ENCODE results near the gene RREB1.

DNA sequence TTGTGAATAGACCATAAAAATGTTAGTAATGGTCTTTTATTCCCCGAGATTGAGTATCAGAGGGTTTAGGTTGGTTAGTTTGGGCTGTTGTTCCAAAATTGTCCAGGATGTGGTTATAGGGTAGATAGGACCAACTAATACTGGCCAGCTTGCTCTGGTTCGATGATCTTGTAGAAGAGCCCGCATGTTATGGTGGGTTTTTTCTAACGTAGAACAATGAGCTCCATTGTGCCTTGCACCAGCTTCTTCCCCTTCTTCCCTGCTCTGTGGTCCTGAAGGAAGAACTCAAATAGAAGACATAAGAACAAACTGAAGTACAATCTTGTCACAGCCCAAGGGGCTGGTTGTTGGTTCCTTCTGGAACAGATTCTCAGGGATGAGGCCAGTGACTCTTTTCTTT lies 70.5 kb downstream of the RREB1 start:
- TF ChIP-seq, protein P1, sequence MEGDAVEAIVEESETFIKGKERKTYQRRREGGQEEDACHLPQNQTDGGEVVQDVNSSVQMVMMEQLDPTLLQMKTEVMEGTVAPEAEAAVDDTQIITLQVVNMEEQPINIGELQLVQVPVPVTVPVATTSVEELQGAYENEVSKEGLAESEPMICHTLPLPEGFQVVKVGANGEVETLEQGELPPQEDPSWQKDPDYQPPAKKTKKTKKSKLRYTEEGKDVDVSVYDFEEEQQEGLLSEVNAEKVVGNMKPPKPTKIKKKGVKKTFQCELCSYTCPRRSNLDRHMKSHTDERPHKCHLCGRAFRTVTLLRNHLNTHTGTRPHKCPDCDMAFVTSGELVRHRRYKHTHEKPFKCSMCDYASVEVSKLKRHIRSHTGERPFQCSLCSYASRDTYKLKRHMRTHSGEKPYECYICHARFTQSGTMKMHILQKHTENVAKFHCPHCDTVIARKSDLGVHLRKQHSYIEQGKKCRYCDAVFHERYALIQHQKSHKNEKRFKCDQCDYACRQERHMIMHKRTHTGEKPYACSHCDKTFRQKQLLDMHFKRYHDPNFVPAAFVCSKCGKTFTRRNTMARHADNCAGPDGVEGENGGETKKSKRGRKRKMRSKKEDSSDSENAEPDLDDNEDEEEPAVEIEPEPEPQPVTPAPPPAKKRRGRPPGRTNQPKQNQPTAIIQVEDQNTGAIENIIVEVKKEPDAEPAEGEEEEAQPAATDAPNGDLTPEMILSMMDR (IDR thresholded peaks at IDR 0.05; ENCODE audit: poor library complexity, severe bottlenecking) = no peak
- TF ChIP-seq EZH2 (IDR thresholded peaks at IDR 0.05; ENCODE audit: borderline replicate concordance, insufficient read depth, low read length, poor library complexity, severe bottlenecking) (no peak), EP300 (conservative IDR thresholded peaks at IDR 0.05; ENCODE audit: poor library complexity, severe bottlenecking) (no peak), MXI1 (conservative IDR thresholded peaks at IDR 0.05; ENCODE audit: poor library complexity, severe bottlenecking) (no peak), POLR2AphosphoS5 (IDR thresholded peaks at IDR 0.05) (no peak), TAF1 (IDR thresholded peaks at IDR 0.05; ENCODE audit: low read depth) (no peak)
- TF ChIP-seq, protein P2, sequence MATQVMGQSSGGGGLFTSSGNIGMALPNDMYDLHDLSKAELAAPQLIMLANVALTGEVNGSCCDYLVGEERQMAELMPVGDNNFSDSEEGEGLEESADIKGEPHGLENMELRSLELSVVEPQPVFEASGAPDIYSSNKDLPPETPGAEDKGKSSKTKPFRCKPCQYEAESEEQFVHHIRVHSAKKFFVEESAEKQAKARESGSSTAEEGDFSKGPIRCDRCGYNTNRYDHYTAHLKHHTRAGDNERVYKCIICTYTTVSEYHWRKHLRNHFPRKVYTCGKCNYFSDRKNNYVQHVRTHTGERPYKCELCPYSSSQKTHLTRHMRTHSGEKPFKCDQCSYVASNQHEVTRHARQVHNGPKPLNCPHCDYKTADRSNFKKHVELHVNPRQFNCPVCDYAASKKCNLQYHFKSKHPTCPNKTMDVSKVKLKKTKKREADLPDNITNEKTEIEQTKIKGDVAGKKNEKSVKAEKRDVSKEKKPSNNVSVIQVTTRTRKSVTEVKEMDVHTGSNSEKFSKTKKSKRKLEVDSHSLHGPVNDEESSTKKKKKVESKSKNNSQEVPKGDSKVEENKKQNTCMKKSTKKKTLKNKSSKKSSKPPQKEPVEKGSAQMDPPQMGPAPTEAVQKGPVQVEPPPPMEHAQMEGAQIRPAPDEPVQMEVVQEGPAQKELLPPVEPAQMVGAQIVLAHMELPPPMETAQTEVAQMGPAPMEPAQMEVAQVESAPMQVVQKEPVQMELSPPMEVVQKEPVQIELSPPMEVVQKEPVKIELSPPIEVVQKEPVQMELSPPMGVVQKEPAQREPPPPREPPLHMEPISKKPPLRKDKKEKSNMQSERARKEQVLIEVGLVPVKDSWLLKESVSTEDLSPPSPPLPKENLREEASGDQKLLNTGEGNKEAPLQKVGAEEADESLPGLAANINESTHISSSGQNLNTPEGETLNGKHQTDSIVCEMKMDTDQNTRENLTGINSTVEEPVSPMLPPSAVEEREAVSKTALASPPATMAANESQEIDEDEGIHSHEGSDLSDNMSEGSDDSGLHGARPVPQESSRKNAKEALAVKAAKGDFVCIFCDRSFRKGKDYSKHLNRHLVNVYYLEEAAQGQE (IDR thresholded peaks at IDR 0.05; ENCODE audit: borderline replicate concordance) = no peak
